HG03175 (cell line): ENCODE data around the gene KLHL15.

Experiments
- ATAC-seq: cut with Tn5 transposase; IDR thresholded peaks from one replicate; pipeline ENCODE4 v1.9.1; 2021; ENCODE audit warnings: mild to moderate bottlenecking, moderate library complexity; ENCODE audit not compliant: unreplicated experiment

Gene KLHL15

GRCh38 chrX:23952984-23953907, 73.7 kb downstream of the KLHL15 start:
- peak; percentile 96 for ATAC-seq

DNA sequence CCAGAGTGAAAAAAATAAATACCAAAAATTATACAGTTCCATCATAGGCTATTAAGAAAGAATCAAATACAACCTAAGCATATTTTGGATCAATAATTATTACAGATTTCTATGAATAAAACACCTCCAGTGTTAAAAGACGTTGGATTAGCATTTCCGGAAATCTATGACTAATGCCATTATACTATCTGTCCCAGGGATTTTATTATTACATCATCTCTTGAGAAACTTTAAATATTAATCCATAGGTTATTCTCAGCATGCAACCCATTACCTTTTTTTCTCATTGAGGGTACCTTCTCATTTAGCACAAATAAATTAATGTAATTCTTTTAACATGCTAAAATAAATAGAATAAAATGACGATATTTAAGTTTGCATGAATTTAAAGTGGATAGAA, 74.6 kb downstream of the KLHL15 start:
- ATAC-seq: no peak

GRCh38 chrX:23945206-23945605, 81.8 kb downstream of the KLHL15 start:
- no peak for ATAC-seq

- no peak for ATAC-seq
Observed at GRCh38 chrX:23944234-23944633, 82.8 kb downstream of the KLHL15 start.

- no peak for ATAC-seq
Observed at GRCh38 chrX:23939203-23939602, 87.8 kb downstream of the KLHL15 start.

GRCh38 chrX:23938690-23939089, 88.3 kb downstream of the KLHL15 start:
- ATAC-seq: no peak

GRCh38 chrX:23937100-23937499, 89.9 kb downstream of the KLHL15 start:
- no peak for ATAC-seq

GRCh38 chrX:23936180-23936579, 90.8 kb downstream of the KLHL15 start:
- ATAC-seq: no peak

DNA sequence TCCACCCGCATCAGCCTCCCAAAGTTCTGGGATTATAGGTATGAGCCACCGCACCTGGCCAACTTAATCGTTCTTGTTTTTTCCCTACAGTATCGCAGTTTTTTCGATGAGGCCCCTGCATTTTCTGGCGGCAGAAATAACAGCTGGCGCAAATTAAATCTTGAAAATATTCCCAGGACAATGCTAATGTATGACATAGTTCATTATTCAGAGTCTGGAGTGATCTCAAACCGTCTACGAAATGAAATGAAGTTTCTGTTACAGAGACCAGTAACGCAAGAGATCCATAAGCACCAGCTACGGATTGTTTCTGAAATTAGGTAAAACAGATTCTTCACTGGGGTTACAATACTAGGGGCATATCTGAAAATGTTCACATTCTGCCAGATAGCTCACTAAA, 91.9 kb downstream of the KLHL15 start:
- no peak for ATAC-seq
